Coronary artery (tissue), 2 donors: Measurements from ENCODE around the gene SLC16A6.

Source experiments
- DNase-seq: peaks from one replicate; pipeline ENCODE4 v3.0.0-alpha.2; 2017; ENCODE audit warnings: low spot score
- H3K27ac ChIP-seq, 2 donors: fragments of 200-600 bp; sonication (generic); one replicate each; pipeline ENCODE4 v1.5.1; 2016 to 2019
- H3K4me3 ChIP-seq: fragments of 200-600 bp; sonication (generic); 2 replicates; pipeline ENCODE4 v1.5.1; 2016; ENCODE audit warnings: mild to moderate bottlenecking, moderate library complexity
- TF ChIP-seq, protein P1 (sequence below): fragments of 200-600 bp; sonication (generic); IDR thresholded peaks from one replicate; pipeline ENCODE4 v1.5.1; 2019; ENCODE audit warnings: antibody characterized with exemption

SLC16A6 gene

GRCh38 chr17:68325961-68326360 is 35.0 kb upstream of the SLC16A6 start:
- H3K4me3 ChIP-seq: no peak overlapping the region
- H3K27ac ChIP-seq: no peak overlapping the region
- no peak for DNase-seq
- TF ChIP-seq, protein P1, sequence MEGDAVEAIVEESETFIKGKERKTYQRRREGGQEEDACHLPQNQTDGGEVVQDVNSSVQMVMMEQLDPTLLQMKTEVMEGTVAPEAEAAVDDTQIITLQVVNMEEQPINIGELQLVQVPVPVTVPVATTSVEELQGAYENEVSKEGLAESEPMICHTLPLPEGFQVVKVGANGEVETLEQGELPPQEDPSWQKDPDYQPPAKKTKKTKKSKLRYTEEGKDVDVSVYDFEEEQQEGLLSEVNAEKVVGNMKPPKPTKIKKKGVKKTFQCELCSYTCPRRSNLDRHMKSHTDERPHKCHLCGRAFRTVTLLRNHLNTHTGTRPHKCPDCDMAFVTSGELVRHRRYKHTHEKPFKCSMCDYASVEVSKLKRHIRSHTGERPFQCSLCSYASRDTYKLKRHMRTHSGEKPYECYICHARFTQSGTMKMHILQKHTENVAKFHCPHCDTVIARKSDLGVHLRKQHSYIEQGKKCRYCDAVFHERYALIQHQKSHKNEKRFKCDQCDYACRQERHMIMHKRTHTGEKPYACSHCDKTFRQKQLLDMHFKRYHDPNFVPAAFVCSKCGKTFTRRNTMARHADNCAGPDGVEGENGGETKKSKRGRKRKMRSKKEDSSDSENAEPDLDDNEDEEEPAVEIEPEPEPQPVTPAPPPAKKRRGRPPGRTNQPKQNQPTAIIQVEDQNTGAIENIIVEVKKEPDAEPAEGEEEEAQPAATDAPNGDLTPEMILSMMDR: no peak

DNA sequence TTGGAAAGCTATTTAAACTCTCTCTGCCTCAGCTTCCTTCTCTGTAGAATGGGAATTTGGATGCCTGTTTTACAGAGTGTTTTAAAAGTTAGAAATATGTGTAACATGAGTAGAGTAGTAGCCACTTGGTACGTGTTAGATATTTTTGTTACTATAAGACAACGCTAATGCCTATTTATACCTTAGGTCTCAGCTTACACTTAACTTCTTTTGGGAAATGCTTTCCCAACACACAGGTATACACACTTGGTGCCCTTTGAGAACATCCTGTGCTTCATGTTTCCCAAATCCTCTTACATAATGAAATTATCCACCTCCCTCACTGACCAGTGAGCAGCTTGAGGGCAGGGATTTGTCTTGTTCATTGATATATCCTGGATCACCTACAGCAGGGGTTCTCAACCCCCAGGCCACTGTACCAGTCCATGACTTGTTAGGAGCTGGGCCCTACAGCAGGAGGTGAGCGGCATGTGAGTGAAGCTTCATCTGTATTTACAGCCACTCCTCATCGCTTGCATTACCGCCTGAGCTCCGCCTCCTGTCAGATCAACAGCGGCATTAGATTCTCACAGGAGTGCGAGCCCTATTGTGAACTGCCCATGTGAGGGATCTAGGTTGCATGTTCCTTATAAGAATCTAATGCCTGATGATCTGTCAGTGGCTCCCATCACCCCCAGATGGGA is 33.9 kb upstream of the SLC16A6 start:
- DNase-seq: no peak
- TF ChIP-seq, protein P1: no peak

DNA sequence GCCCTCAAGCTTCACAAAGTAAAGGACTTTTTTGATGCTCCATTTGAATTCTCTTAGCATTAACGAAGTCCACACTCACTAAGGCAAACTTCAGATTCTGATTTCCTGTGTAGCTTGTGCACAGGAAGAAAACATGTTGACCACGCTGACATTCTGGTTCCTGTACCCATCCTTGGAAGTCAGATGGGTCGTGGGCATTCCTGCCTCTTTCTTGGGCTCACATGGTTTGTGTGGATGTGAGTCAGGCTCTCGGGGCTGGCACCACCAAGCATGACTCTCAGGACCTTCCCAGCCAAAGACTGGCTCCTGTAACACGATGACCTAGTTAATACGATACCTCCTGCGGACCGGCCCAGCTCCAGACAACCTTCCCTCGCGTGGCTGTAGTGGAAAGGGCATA is 33.2 kb upstream of the SLC16A6 start:
- DNase-seq: no peak
- TF ChIP-seq, protein P1: no peak
- Histone ChIP-seq H3K4me3 (no peak overlapping the region), H3K27ac (no peak overlapping the region)

More for the DNA sequence above, 33.9 kb upstream of the SLC16A6 start:
- Histone ChIP-seq H3K4me3 (no peak overlapping the region), H3K27ac (no peak overlapping the region)

- Histone ChIP-seq H3K27ac (no peak overlapping the region), H3K4me3 (no peak overlapping the region)
- TF ChIP-seq, protein P1: no peak
- DNase-seq: no peak
Observed at GRCh38 chr17:68322630-68323029, 31.7 kb upstream of the SLC16A6 start.

- TF ChIP-seq, protein P1: no peak
Observed at GRCh38 chr17:68321556-68321954, 30.6 kb upstream of the SLC16A6 start.

DNA sequence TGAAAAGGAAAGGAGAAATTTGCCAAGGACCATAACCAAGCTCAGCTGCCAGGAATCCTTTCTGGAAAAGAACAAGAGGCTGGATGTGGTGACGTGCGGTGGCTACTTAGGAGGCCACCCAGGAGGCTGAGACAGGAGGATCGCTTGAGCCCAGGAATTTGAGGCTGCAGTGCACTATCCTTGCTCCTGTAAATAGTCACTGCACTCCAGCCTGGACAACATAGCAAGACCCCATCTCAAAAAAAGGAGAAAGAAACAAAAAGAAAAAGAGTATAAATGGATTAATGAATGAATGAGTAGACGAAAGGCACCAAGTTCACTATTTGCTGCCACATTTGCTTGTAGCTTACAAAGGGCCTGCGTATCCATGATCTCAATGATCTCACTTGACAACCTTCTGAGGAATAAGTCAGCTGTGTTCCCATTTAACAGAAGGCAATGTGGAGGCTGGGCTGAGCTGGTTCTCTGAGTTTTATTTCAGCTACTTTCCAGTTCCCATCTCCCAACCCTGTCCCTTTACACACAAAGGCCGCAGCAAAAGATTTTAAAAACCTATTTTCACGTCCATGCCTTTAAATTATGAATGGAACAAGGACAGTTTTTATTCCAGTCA is 30.1 kb upstream of the SLC16A6 start:
- TF ChIP-seq, protein P1: no peak
- H3K27ac ChIP-seq: no peak overlapping the region
- no peak for DNase-seq
- H3K4me3 ChIP-seq: no peak overlapping the region

More at GRCh38 chr17:68321556-68321954, 30.6 kb upstream of the SLC16A6 start:
- H3K27ac ChIP-seq: no peak overlapping the region
- no peak overlapping the region for H3K4me3 ChIP-seq
- no peak for DNase-seq

DNA sequence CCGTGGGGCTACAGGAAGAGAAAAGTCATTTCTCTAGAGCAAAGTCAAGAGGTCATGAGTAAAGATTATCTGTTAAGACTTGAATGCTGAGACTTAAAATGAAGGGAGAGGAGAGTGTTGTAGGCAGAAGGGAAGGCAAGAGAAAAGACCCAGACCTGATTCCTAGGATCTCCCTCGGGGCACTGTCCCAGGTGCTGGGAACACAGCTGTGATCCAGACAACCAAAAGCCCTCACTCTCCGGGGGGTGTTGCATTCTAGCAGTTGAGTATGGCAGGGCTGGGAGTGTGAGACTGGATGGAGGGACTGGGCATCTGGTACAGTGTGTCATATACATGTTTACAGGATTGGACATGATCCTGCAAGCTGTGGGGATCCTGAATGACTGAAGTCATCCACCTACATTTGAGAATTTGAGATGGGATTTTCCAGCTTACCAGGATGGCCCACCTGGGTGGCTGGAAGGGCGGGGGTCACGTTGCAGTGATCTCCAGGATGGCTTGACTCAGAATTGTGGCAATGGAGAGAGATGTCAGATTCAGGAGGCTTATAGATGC is 29.5 kb upstream of the SLC16A6 start:
- no peak overlapping the region for H3K4me3 ChIP-seq
- TF ChIP-seq, protein P1: no peak
- no peak for DNase-seq
- no peak overlapping the region for H3K27ac ChIP-seq
